HepG2 (cell line): ENCODE data around the gene C16orf95. TPM values are rescaled to one million over a fixed set of nuclear protein-coding genes. Genes with fewer than 3 reads are reported as not detected.

Source experiments
- ATAC-seq: fragments of 200-7000 bp; cut with Tn5 transposase; 3 replicates; pipeline ENCODE4 v1.9.1; 2020; ENCODE audit warnings: mild to moderate bottlenecking, moderate library complexity
- BruUV-seq: library from RNA; stranded (reverse); fragments of 400-500 nt; replicated peaks from 2 replicates; lab custom pipeline; 2021; lab: Mats Ljungman, UMichigan
- CTCF ChIA-PET: fragments of 300-600 bp; formaldehyde crosslinking; extraction: SDS; loops from one replicate; lab custom pipeline; 2021; ENCODE audit warnings: low total read pairs, inconsistent platforms, low intra/inter-chr PET ratio; lab: Yijun Ruan, JAX
- POLR2A ChIA-PET: fragments of 350-600 bp; sonication (Branson Sonifier 250); formaldehyde crosslinking; loops from one replicate; lab custom pipeline; 2020; ENCODE audit warnings: antibody characterized with exemption, inconsistent platforms; lab: Yijun Ruan, JAX
- DNase-seq: peaks from one replicate; pipeline ENCODE4 v3.0.0-alpha.2; 2015; ENCODE audit warnings: low spot score
- FAIRE-seq: peaks from 3 replicates; lab custom pipeline; 2011; peaks lifted over from hg19 to GRCh38; lab: Jason Lieb, UNC
- H2AFZ ChIP-seq: one replicate; pipeline ENCODE4 v1.6.1; 2011; ENCODE audit warnings: low read length, inconsistent platforms
- H3K27ac ChIP-seq: fragments of 300-600 bp; 3 replicates; pipeline ENCODE4 v1.8.0; 2011; ENCODE audit warnings: mixed run types, mild to moderate bottlenecking, mixed read lengths, low read length, inconsistent platforms; ENCODE audit not compliant: insufficient read depth; ENCODE audit errors: extremely low read length
- H3K27me3 ChIP-seq, 2 experiments: fragments of 200-600 bp in 1 of 2; 2 replicates in 1 of 2; 3 replicates in 1 of 2; pipeline versions ENCODE4 v1.6.0 to v1.8.0; 2011; ENCODE audit warnings: low read length in 2 of 2, mild to moderate bottlenecking in 2 of 2, moderate library complexity in 2 of 2, inconsistent platforms in 1 of 2; ENCODE audit not compliant: insufficient read depth in 2 of 2, control insufficient read depth in 1 of 2
- H3K36me3 ChIP-seq, 2 experiments: fragments of 200-600 bp in 1 of 2; replicated peaks in 1 of 2; 2 replicates in 1 of 2; 3 replicates in 1 of 2; pipeline versions ENCODE4 v1.5.1 to v1.8.0; 2011; ENCODE audit warnings: low read length in 2 of 2, inconsistent platforms in 1 of 2; ENCODE audit not compliant: insufficient read depth in 2 of 2, control insufficient read depth in 1 of 2
- H3K4me1 ChIP-seq: 2 replicates; pipeline ENCODE4 v1.5.1; 2012; ENCODE audit warnings: low read length, inconsistent platforms; ENCODE audit not compliant: insufficient read depth
- H3K4me2 ChIP-seq: 2 replicates; pipeline ENCODE4 v1.6.0; 2011; ENCODE audit warnings: low read depth, low read length, inconsistent platforms
- H3K4me3 ChIP-seq, 3 experiments: fragments of 200-600 bp in 1 of 3; sonication (generic), shearing (Covaris generic) in 1 of 3; replicated peaks in 1 of 3; 2 replicates each; pipeline ENCODE4 v1.5.1; 2011 to 2016; ENCODE audit warnings: low read length in 3 of 3, inconsistent platforms in 2 of 3, low read depth in 2 of 3, mild to moderate bottlenecking in 2 of 3, control low read depth in 1 of 3, mixed read lengths in 1 of 3; ENCODE audit not compliant: insufficient read depth in 1 of 3
- H3K79me2 ChIP-seq: one replicate; pipeline ENCODE4 v1.6.1; 2011; ENCODE audit warnings: low read length, inconsistent platforms; ENCODE audit not compliant: insufficient read depth
- H3K9ac ChIP-seq: 2 replicates; pipeline ENCODE4 v1.6.0; 2011; ENCODE audit warnings: mild to moderate bottlenecking, low read depth, low read length, inconsistent platforms; ENCODE audit not compliant: insufficient read depth
- H3K9me3 ChIP-seq: 2 replicates; pipeline ENCODE4 v1.5.1; 2012; ENCODE audit warnings: mild to moderate bottlenecking, low read length
- H4K20me1 ChIP-seq: 2 replicates; pipeline ENCODE4 v1.6.0; 2011; ENCODE audit warnings: inconsistent platforms, mild to moderate bottlenecking, low read length, moderate library complexity; ENCODE audit not compliant: insufficient read depth
- ARID4A ChIP-seq: sonication (generic); formaldehyde crosslinking; IDR thresholded peaks from 2 replicates; pipeline ENCODE4 v1.5.0; 2020; ENCODE audit warnings: mild to moderate bottlenecking, missing genetic modification reagents, borderline replicate concordance
- CEBPG ChIP-seq: IDR thresholded peaks from 2 replicates; pipeline ENCODE4 v1.6.1; 2016
- EEA1 ChIP-seq: sonication (generic); formaldehyde crosslinking; IDR thresholded peaks from 2 replicates; pipeline ENCODE4 v1.5.1; 2020; ENCODE audit warnings: mild to moderate bottlenecking, missing genetic modification reagents, borderline replicate concordance
- HDAC1 ChIP-seq: sonication (generic); formaldehyde crosslinking; IDR thresholded peaks from 2 replicates; pipeline ENCODE4 v1.5.1; 2020; ENCODE audit warnings: mild to moderate bottlenecking, missing genetic modification reagents
- HNRNPLL ChIP-seq: fragments of 200-400 bp; formaldehyde crosslinking; IDR thresholded peaks from 2 replicates; pipeline ENCODE4 v1.6.1; 2017; ENCODE audit warnings: mild to moderate bottlenecking, low read depth, low read length; ENCODE audit not compliant: poor library complexity, severe bottlenecking
- MLLT10 ChIP-seq: sonication (generic); formaldehyde crosslinking; IDR thresholded peaks from 2 replicates; pipeline ENCODE4 v1.4.0; 2020; ENCODE audit warnings: missing genetic modification reagents
- MXD3 ChIP-seq: IDR thresholded peaks from 2 replicates; pipeline ENCODE4 v1.6.1; 2016; ENCODE audit warnings: mild to moderate bottlenecking, missing biosample characterization, missing genetic modification reagents
- NFIB ChIP-seq: sonication (generic); formaldehyde crosslinking; IDR thresholded peaks from 2 replicates; pipeline ENCODE4 v1.9.0; 2021; ENCODE audit warnings: missing genetic modification reagents, mild to moderate bottlenecking, borderline replicate concordance
- POLR2A ChIP-seq, 2 experiments: IDR thresholded peaks; 2 replicates each; pipeline ENCODE4 v1.6.1; 2011; ENCODE audit warnings: low read depth in 2 of 2, low read length in 2 of 2, mild to moderate bottlenecking in 1 of 2, moderate library complexity in 1 of 2; ENCODE audit not compliant: insufficient read depth in 1 of 2
- RBM22 ChIP-seq: fragments of 200-400 bp; formaldehyde crosslinking; optimal IDR thresholded peaks from 2 replicates; pipeline ENCODE3; 2017; ENCODE audit warnings: mild to moderate bottlenecking, low read length, moderate library complexity
- REL ChIP-seq: sonication (generic); formaldehyde crosslinking; conservative IDR thresholded peaks from 2 replicates; pipeline ENCODE4 v1.8.0; 2022; ENCODE audit warnings: mild to moderate bottlenecking, missing genetic modification reagents, moderate library complexity
- SAFB2 ChIP-seq: sonication (generic); formaldehyde crosslinking; IDR thresholded peaks from 2 replicates; pipeline ENCODE4 v1.5.1; 2020; ENCODE audit warnings: missing genetic modification reagents, low read depth, mild to moderate bottlenecking, borderline replicate concordance
- SNAPC2 ChIP-seq: sonication (generic); formaldehyde crosslinking; IDR thresholded peaks from 2 replicates; pipeline ENCODE4 v1.8.1; 2022; ENCODE audit warnings: mild to moderate bottlenecking, missing genetic modification reagents
- TERF1 ChIP-seq: sonication (generic); formaldehyde crosslinking; IDR thresholded peaks from 2 replicates; pipeline ENCODE4 v1.8.0; 2022; ENCODE audit warnings: mild to moderate bottlenecking, missing genetic modification reagents, moderate library complexity
- ZNF776 ChIP-seq: sonication (generic); formaldehyde crosslinking; IDR thresholded peaks from 2 replicates; pipeline ENCODE4 v1.4.0; 2020; ENCODE audit warnings: mild to moderate bottlenecking, missing genetic modification reagents
- WGBS: methylation state at CpG from one replicate; pipeline ENCODE4 v1.1.6; 2017; ENCODE audit warnings: low lambda C conversion rate; 5-methylcytosine and 5-hydroxymethylcytosine counted together
- in situ Hi-C: cut with HindIII; loops from 2 replicates; pipeline ENCODE4 v1.10.0; 2017; ENCODE audit warnings: low pct_unique_long_range_greater_than_20kb; ENCODE audit not compliant: extremely low pct_ligation_motif_present
- intact Hi-C: fragments of 100-400 bp; cut with micrococcal nuclease; formaldehyde crosslinking; loops from one replicate; pipeline ENCODE4 v1.10.0; 2022; ENCODE audit not compliant: unreplicated experiment
- polyA plus RNA-seq, 8 experiments: library from polyadenylated mRNA; depleted of rRNA in 3 of 8; stranded (reverse) in 7 of 8; unstranded in 1 of 8; fragments of >200 nt; fragmentation: Illumina TruSeq in 4 of 8; extraction: Trizol in 4 of 8; gene quantifications; 2 replicates each; pipeline versions ENCODE4 v1.2.1 to v1.2.3, GENCODE V29; 2011 to 2016; ENCODE audit warnings: low read depth in 4 of 8, missing spikeins in 1 of 8, mixed read lengths in 1 of 8; ENCODE audit not compliant: insufficient read depth in 1 of 8
- total RNA-seq, 5 experiments: library from RNA; depleted of rRNA; stranded (reverse); fragments of >200 nt; fragmentation: Illumina TruSeq; extraction: Trizol; gene quantifications; 2 replicates each; pipeline ENCODE4 v1.2.3, GENCODE V29; 2016; ENCODE audit warnings: low read depth in 1 of 5

C16orf95 gene
- total and polyA plus RNA-seq, 2 of the 13 experiments (the other 11 are each of a cell fraction or from before 2014, with no cell fraction given) = 2.8 to 8.6 TPM

GRCh38 chr16:87335625-87336433, 18.6 kb upstream of the C16orf95 start (continued):
- no peak for TF ChIP-seq EEA1

GRCh38 chr16:87334651-87335624, 17.7 kb upstream of the C16orf95 start:
- no peaks in the 10 kb centered on the region for H3K9me3 ChIP-seq
- peak; percentile 2 for ATAC-seq
- H3K79me2 ChIP-seq = peaks cover 30% of the 10 kb centered on the region
- intact Hi-C loops (no loop called here), in situ Hi-C loops (no loop called here)
- no peak overlapping the region for H3K27ac ChIP-seq
- H3K4me2 ChIP-seq = no peak overlapping the region
- H4K20me1 ChIP-seq = peaks cover 85% of the 10 kb centered on the region; the same call in 1 of the 2 replicates
- no peak overlapping the region for H2AFZ ChIP-seq
- no peaks in the 10 kb centered on the region for H3K27me3 ChIP-seq
- ChIA-PET POLR2A (interaction anchor here (0.9 kb wide), 1 partner anchor 47 kb away, joined by 3 read pairs; no protein-coding TSS in a partner anchor), CTCF (no interaction called here)
- BruUV-seq = no TSS peak
- peaks cover 74 to 98% of the 10 kb centered on the region in 2 experiments for H3K36me3 ChIP-seq
- H3K4me3 ChIP-seq = no peak overlapping the region
- 97% methylated on average over 20 of the region's 29 CpGs for WGBS
- no peak for DNase-seq
- H3K9ac ChIP-seq = no peak overlapping the region
- H3K4me1 ChIP-seq = no peaks in the 10 kb centered on the region
- no peak for FAIRE-seq
- TF ChIP-seq SNAPC2 (CRISPR knock-in tag) (no peak), SAFB2 (CRISPR knock-in tag) (0 out of 2 replicates have a peak, but pooled peaks have one; percentile 18), REL (CRISPR knock-in tag) (no peak), NFIB (CRISPR knock-in tag) (no peak), RBM22 (peak; percentile 44), ARID4A (no peak), ZNF776 (no peak), MLLT10 (CRISPR knock-in tag) (no peak), HNRNPLL (peak; percentile 10), CEBPG (no peak), POLR2A (IDR thresholded peaks at IDR 0.05; ENCODE audit: insufficient read depth in 1 of 2, low read depth in 2 of 2, low read length in 2 of 2) (peak in 1 of 2 experiments; percentile 7; a peak in 1 of 4 replicates), TERF1 (CRISPR knock-in tag) (no peak), HDAC1 (CRISPR knock-in tag) (no peak), MXD3 (no peak)
